Pancreas (tissue), 10 donors: Measurements from ENCODE around the gene ATP8B4. TPM values are rescaled to one million over a fixed set of nuclear protein-coding genes. Genes with fewer than 3 reads are reported as not detected.

Experiments
- ATAC-seq, 4 donors: fragments of 200-7000 bp; cut with Tn5 transposase; one replicate each; pipeline versions ENCODE4 v1.8.0 to v1.9.1; 2020; ENCODE audit warnings: mild to moderate bottlenecking in 4 of 4, moderate library complexity in 4 of 4
- DNase-seq, 6 donors: peaks; one replicate each; pipeline ENCODE4 v3.0.0-alpha.2; 2020
- FAIRE-seq: peaks from 2 replicates; lab custom pipeline; 2012; peaks lifted over from hg19 to GRCh38; lab: Jason Lieb, UNC
- H3K27ac ChIP-seq, 4 donors: fragments of 200-600 bp; sonication (generic); 1 replicate in 3 of 4; 2 replicates in 1 of 4; pipeline versions ENCODE4 v1.5.0 to v1.8.0; 2020
- H3K27me3 ChIP-seq, 4 donors: fragments of 200-600 bp; one replicate each; pipeline ENCODE4 v1.8.0; 2021
- H3K36me3 ChIP-seq, 3 donors: fragments of 200-600 bp; sonication (generic) in 1 of 3; one replicate each; pipeline versions ENCODE4 v1.5.0 to v1.8.0; 2020 to 2021
- H3K4me1 ChIP-seq, 3 donors: fragments of 200-600 bp; one replicate each; pipeline ENCODE4 v1.8.0; 2021
- H3K4me3 ChIP-seq, 4 donors: fragments of 200-600 bp; sonication (generic) in 2 of 4; one replicate each; pipeline versions ENCODE4 v1.5.0 to v1.8.0; 2020 to 2021
- H3K9me3 ChIP-seq, 4 donors: fragments of 200-600 bp; one replicate each; pipeline ENCODE4 v1.8.0; 2021
- CTCF ChIP-seq, 4 donors: fragments of 200-600 bp; sonication (generic) in 3 of 4; IDR thresholded peaks; one replicate each; pipeline versions ENCODE4 v1.5.0 to v1.8.0; 2021; ENCODE audit warnings: antibody characterized with exemption in 4 of 4
- WGBS, 2 donors: extraction: QIAGEN DNeasy Blood & Tissue Kit; methylation state at CpG; one replicate each; pipeline ENCODE4 v1.1.7; 2013; 5-methylcytosine and 5-hydroxymethylcytosine counted together
- intact Hi-C, 3 donors: fragments of 100-400 bp; cut with DNase I; formaldehyde crosslinking; loops; one replicate each; pipeline versions ENCODE4 v1.11.1 to v1.14.2; 2022
- polyA plus RNA-seq, 2 donors: library from polyadenylated mRNA; stranded (reverse); fragments of 200-250 nt; gene quantifications; one replicate each; pipeline ENCODE4 v1.2.3, GENCODE V29; 2013
- total RNA-seq, 6 donors: library from RNA; stranded (reverse); fragmentation: NEBNext Ultra II Directional in 4 of 6; extraction: Animal tissue kit (Norgen Biotek cat#: 25700) in 4 of 6; gene quantifications; one replicate each; pipeline versions ENCODE4 v1.2.1 to v1.2.4, GENCODE V29; 2021 to 2023
- donor health status: healthy with polysubstance abuse.
- donor health status: DM: no; HTN: no; CAD: no; lungs with moderate emphysema.
- donor health status: DM: no; HTN: no; CAD: no.
- donor health status: control.
- donor health status: control.
- donor health status: Bipolar disorder and iron deficiency.
- donor health status: DM: yes; HTN: yes; CAD: no.
- donor health status: DM: no; HTN: no; CAD: no.
- donor health status: DM: no; HTN: no; CAD: no.
- donor health status: DM: yes; HTN: yes; CAD: no.

ATP8B4 gene
- total and polyA plus RNA-seq, 8 donors, result 0.55 to 5.3 (median 0.97) TPM

- FAIRE-seq, result no peak
- Histone ChIP-seq H3K36me3 (no peaks in the 10 kb centered on the region), H3K4me3 (no peak overlapping the region), H3K27me3 (no peaks in the 10 kb centered on the region), H3K27ac (no peak overlapping the region), H3K4me1 (no peaks in the 10 kb centered on the region), H3K9me3 (no peaks in the 10 kb centered on the region)
- no peak for ATAC-seq
- 74 to 78% methylated on average over 5 of the region's 5 CpGs for WGBS, 2 donors
- intact Hi-C loops, result no loop called here
- no peak for TF ChIP-seq CTCF (IDR thresholded peaks at IDR 0.05)
- DNase-seq, result no peak
These were observed 203.2 kb downstream of the ATP8B4 start for GRCh38 chr15:49915822-49916221.

GRCh38 chr15:49908933-49909295, 210.1 kb downstream of the ATP8B4 start:
- no peaks in the 10 kb centered on the region for H3K27me3 ChIP-seq

GRCh38 chr15:49908236-49908932, 210.6 kb downstream of the ATP8B4 start:
- intact Hi-C loops, result no loop called here
- TF ChIP-seq CTCF (IDR thresholded peaks at IDR 0.05), result no peak
- Histone ChIP-seq H3K4me1 (no peaks in the 10 kb centered on the region), H3K4me3 (no peak overlapping the region), H3K36me3 (no peaks in the 10 kb centered on the region), H3K27ac (no peak overlapping the region), H3K27me3 (no peaks in the 10 kb centered on the region), H3K9me3 (no peaks in the 10 kb centered on the region)
- WGBS, 2 donors, result 78 to 80% methylated on average over 2 of the region's 2 CpGs
- DNase-seq, result no peak
- no peak for FAIRE-seq
- ATAC-seq, result no peak

More at GRCh38 chr15:49908933-49909295, 210.1 kb downstream of the ATP8B4 start:
- Histone ChIP-seq H3K4me1 (no peaks in the 10 kb centered on the region), H3K36me3 (no peaks in the 10 kb centered on the region), H3K9me3 (no peaks in the 10 kb centered on the region), H3K27ac (no peak overlapping the region), H3K4me3 (no peak overlapping the region)
- intact Hi-C loops, result no loop called here
- ATAC-seq, result no peak
- no peak for TF ChIP-seq CTCF (IDR thresholded peaks at IDR 0.05)
- no peak for DNase-seq
- FAIRE-seq, result no peak
- 85 to 93% methylated on average over 4 of the region's 4 CpGs for WGBS, 2 donors

GRCh38 chr15:49906966-49907365, 212.1 kb downstream of the ATP8B4 start:
- Histone ChIP-seq H3K27me3 (no peaks in the 10 kb centered on the region), H3K36me3 (no peaks in the 10 kb centered on the region), H3K27ac (no peak overlapping the region), H3K4me1 (no peaks in the 10 kb centered on the region), H3K9me3 (no peaks in the 10 kb centered on the region), H3K4me3 (no peak overlapping the region)
- 24 to 41% methylated on average over 1 of the region's 1 CpG for WGBS, 2 donors
- intact Hi-C loops, result no loop called here
- DNase-seq (no peak), FAIRE-seq (no peak), ATAC-seq (no peak)
- no peak for TF ChIP-seq CTCF (IDR thresholded peaks at IDR 0.05)

GRCh38 chr15:49905221-49905620, 213.8 kb downstream of the ATP8B4 start:
- DNase-seq (no peak), FAIRE-seq (no peak), ATAC-seq (no peak)
- no peak overlapping the region for H3K27ac ChIP-seq
- TF ChIP-seq CTCF (IDR thresholded peaks at IDR 0.05), result no peak
- no peaks in the 10 kb centered on the region for H3K4me1 ChIP-seq
- intact Hi-C loops, result no loop called here
- no peak overlapping the region for H3K4me3 ChIP-seq
- H3K9me3 ChIP-seq, result no peaks in the 10 kb centered on the region
- no peaks in the 10 kb centered on the region for H3K36me3 ChIP-seq
- H3K27me3 ChIP-seq, result no peaks in the 10 kb centered on the region
